Kidney (tissue), 14 donors: ENCODE results near the gene COL8A2. TPM values are rescaled to one million over a fixed set of nuclear protein-coding genes. Genes with fewer than 3 reads are reported as not detected.

Source experiments
- DNase-seq, 5 donors: peaks; one replicate each; pipeline ENCODE4 v3.0.0-alpha.2; 2013 to 2020
- FAIRE-seq: peaks from 2 replicates; lab custom pipeline; 2012; peaks lifted over from hg19 to GRCh38; lab: Jason Lieb, UNC
- H3K27ac ChIP-seq, 2 donors: one replicate each; pipeline ENCODE4 v1.7.0; 2013; ENCODE audit warnings: low read depth in 2 of 2, low read length in 2 of 2, inconsistent platforms in 1 of 2
- H3K27me3 ChIP-seq: one replicate; pipeline ENCODE4 v1.7.1; 2013; ENCODE audit warnings: low read length, inconsistent platforms; ENCODE audit not compliant: control insufficient read depth, insufficient read depth
- H3K36me3 ChIP-seq, 3 donors: one replicate each; pipeline versions ENCODE4 v1.7.0 to v1.7.1; 2013; ENCODE audit warnings: low read length in 3 of 3, control low read depth in 1 of 3, inconsistent platforms in 1 of 3; ENCODE audit not compliant: insufficient read depth in 3 of 3, control insufficient read depth in 2 of 3
- H3K4me1 ChIP-seq, 3 donors: one replicate each; pipeline versions ENCODE4 v1.7.0 to v1.7.1; 2013; ENCODE audit warnings: low read length in 3 of 3, inconsistent platforms in 1 of 3, low read depth in 1 of 3; ENCODE audit not compliant: control insufficient read depth in 2 of 3, insufficient read depth in 2 of 3
- H3K4me3 ChIP-seq, 3 donors: one replicate each; pipeline versions ENCODE4 v1.7.0 to v1.8.1; 2013; ENCODE audit warnings: low read length in 3 of 3, control low read depth in 1 of 3, inconsistent platforms in 1 of 3
- H3K9ac ChIP-seq, 3 donors: one replicate each; pipeline versions ENCODE4 v1.7.0 to v1.7.1; 2013; ENCODE audit warnings: low read length in 3 of 3, control low read depth in 1 of 3, inconsistent platforms in 1 of 3
- H3K9me3 ChIP-seq, 3 donors: one replicate each; pipeline versions ENCODE4 v1.7.0 to v1.7.1; 2013; ENCODE audit warnings: low read length in 3 of 3, control low read depth in 1 of 3, inconsistent platforms in 1 of 3; ENCODE audit not compliant: control insufficient read depth in 2 of 3, insufficient read depth in 1 of 3
- intact Hi-C: fragments of 100-400 bp; cut with DNase I; formaldehyde crosslinking; loops from one replicate; pipeline ENCODE4 v1.11.1; 2022
- polyA plus RNA-seq: library from polyadenylated mRNA; stranded (reverse); fragments of 350-450 nt; fragmentation: Illumina TruSeq; extraction: RNeasy Lipid Tissue Mini Kit (QIAGEN cat#74804); gene quantifications from one replicate; pipeline ENCODE4 v1.2.3, GENCODE V29; 2014; ENCODE audit warnings: low read depth, low replicate concordance; ENCODE audit not compliant: insufficient read depth
- total RNA-seq: library from RNA; stranded (reverse); fragmentation: NEBNext Ultra II Directional; extraction: Animal tissue kit (Norgen Biotek cat#: 25700); gene quantifications from one replicate; pipeline ENCODE4 v1.2.1, GENCODE V29; 2021
- TF ChIP-seq, protein P1 (sequence below): IDR thresholded peaks from 3 replicates; pipeline ENCODE4 v1.5.1; 2012; ENCODE audit warnings: mild to moderate bottlenecking, moderate library complexity, borderline replicate concordance; ENCODE audit not compliant: insufficient read depth; ENCODE audit errors: extremely low read depth
- donor health status: control.
- donor health status: control.
- donor health status: control.
- donor health status: control.
- donor health status: control.
- donor health status: DM: yes; HTN: yes; CAD: no.
- donor health status: Normal renal cell carcinoma (clear cell type).

COL8A2 gene
- total and polyA plus RNA-seq, 2 donors from 2014 or later = 0.90 to 6.4 TPM

DNA sequence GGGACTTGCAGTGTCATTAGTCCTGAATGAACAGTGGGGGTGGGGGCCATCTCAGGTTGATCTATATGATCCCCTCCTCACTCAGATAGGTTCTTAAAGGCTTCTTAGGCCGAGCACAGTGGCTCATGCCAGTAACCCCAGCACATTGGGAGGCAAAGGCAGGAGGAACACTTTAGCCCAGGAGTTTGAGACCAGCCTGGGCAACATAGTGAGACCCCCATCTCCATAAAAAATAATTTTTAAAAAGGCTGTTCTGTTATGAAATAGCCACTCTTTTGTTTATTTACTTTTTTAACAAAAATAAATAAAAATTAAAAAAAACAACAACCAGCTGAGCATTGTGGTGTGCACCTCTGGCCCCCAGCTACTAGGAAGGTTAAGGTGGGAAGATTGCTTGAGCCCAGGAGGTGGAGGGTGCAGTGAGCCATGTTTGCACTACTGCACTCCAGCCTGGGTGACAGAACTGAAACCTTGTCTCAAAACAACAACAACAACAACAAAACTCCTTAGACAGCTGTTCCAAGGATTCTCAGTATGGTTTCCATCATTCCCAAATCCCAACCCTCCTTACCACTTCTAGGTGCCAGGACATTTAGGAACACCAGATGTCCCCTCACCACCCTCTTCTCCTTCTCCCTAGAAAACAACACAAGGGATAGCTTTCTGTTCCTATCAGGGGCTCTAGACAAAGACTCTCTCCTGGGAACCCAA is 26.3 kb upstream of the COL8A2 start:
- intact Hi-C loops = no loop called here
- Histone ChIP-seq H3K9ac (peak overlapping the region in 2 of 3 donors; percentile 57), H3K4me1 (peaks cover 7 to 24% (median 20%) of the 10 kb centered on the region in 3 donors), H3K9me3 (no peaks in the 10 kb centered on the region), H3K27me3 (no peaks in the 10 kb centered on the region), H3K36me3 (no peaks in the 10 kb centered on the region), H3K27ac (peak overlapping the region; percentile 94 to 99), H3K4me3 (peak overlapping the region in 1 of 3 donors; percentile 30)
- TF ChIP-seq, protein P1, sequence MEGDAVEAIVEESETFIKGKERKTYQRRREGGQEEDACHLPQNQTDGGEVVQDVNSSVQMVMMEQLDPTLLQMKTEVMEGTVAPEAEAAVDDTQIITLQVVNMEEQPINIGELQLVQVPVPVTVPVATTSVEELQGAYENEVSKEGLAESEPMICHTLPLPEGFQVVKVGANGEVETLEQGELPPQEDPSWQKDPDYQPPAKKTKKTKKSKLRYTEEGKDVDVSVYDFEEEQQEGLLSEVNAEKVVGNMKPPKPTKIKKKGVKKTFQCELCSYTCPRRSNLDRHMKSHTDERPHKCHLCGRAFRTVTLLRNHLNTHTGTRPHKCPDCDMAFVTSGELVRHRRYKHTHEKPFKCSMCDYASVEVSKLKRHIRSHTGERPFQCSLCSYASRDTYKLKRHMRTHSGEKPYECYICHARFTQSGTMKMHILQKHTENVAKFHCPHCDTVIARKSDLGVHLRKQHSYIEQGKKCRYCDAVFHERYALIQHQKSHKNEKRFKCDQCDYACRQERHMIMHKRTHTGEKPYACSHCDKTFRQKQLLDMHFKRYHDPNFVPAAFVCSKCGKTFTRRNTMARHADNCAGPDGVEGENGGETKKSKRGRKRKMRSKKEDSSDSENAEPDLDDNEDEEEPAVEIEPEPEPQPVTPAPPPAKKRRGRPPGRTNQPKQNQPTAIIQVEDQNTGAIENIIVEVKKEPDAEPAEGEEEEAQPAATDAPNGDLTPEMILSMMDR = no peak
- FAIRE-seq (no peak), DNase-seq (no peak)

DNA sequence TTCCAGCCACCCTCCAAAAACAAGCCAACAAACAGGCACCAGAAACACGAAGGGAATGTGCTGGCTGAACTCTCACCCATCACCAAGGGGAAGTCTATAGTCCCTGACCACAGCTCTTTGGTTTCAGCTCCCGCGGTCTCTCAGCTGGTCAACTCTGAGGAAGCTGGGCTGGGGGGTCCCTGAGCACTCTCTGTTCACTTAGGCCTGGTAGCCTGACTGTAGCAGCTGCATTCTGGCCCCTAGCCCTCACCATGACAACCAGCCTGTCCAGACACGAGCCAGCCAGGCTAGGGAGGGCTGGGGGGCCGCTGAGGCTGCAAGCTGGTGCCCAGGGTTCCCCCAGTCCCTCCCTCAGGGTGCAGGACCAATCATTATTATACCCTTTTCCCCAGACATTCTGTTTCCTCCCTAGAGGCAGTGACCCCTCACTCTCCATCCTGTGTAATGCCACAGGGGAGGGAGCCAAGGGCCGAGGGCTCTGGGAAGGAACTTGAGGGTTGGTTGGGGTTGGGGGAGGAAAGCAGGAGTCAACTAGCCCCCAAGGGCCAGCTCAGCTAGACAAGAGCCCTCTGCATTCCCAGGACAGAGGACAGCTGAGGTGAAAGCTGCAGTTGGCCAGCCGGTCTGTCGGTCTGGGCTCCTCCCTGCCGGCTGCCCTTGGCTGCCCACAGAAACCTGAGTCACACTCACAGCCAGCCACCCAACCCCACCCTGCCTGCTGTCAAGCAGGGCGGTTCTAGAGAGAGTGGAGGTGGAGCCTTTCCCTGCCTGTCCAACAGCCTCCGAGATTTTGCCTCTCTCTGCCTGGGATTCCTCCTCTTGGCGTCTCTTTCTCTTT is 25.5 kb upstream of the COL8A2 start:
- peak overlapping the region in 2 of 3 donors; percentile 57 to 78 for H3K9ac ChIP-seq
- H3K4me1 ChIP-seq = peaks cover 7 to 24% (median 20%) of the 10 kb centered on the region in 3 donors
- intact Hi-C loops = no loop called here
- H3K27me3 ChIP-seq = no peaks in the 10 kb centered on the region
- no peaks in the 10 kb centered on the region for H3K36me3 ChIP-seq
- H3K27ac ChIP-seq = peak overlapping the region; percentile 94 to 99
- peak; percentile 94 to 97 (median 96) for DNase-seq
- H3K9me3 ChIP-seq = no peaks in the 10 kb centered on the region
- TF ChIP-seq, protein P1 = no peak
- peak overlapping the region in 1 of 3 donors; percentile 38 for H3K4me3 ChIP-seq
- FAIRE-seq = peak; percentile 76

DNA sequence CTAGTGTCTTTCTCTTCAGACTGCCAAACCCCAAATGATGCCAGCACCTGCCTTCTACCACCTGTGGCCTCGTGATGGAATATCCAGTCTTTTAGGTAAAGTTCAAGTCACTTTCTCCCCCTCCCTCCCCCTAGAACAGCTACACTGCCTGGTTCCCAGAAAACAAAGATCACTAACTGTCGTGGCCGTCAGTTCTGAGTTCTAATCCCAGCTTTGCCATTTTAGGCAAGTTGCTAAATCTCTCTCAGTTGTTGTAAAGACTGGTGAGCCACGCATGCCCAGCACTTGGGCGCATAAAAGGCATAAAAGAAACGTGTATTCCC is 24.9 kb upstream of the COL8A2 start:
- intact Hi-C loops = no loop called here
- no peaks in the 10 kb centered on the region for H3K27me3 ChIP-seq
- H3K9me3 ChIP-seq = no peaks in the 10 kb centered on the region
- FAIRE-seq = no peak
- H3K9ac ChIP-seq = peak overlapping the region in 1 of 3 donors; percentile 41
- DNase-seq = no peak
- H3K4me3 ChIP-seq = peak overlapping the region in 1 of 3 donors; percentile 42
- TF ChIP-seq, protein P1 = no peak
- peaks cover 7 to 22% (median 17%) of the 10 kb centered on the region in 3 donors for H3K4me1 ChIP-seq
- H3K36me3 ChIP-seq = no peaks in the 10 kb centered on the region
- peak overlapping the region; percentile 94 to 99 for H3K27ac ChIP-seq
